Activated CD4-positive, alpha-beta T cell treated with anti-CD3 and anti-CD28 coated beads for 24 hours (primary cell): ENCODE measurements around the gene COL5A1.

Experiments
- DNase-seq, 2 donors: peaks; one replicate each; pipeline ENCODE4 v3.0.0-alpha.2; 2020; ENCODE audit warnings: low read depth in 2 of 2

Gene COL5A1

GRCh38 chr9:134606951-134607731 is 34.5 kb upstream of the COL5A1 start:
- no peak for DNase-seq

- DNase-seq: no peak
Measured at GRCh38 chr9:134607971-134608370, 33.6 kb upstream of the COL5A1 start.

DNA sequence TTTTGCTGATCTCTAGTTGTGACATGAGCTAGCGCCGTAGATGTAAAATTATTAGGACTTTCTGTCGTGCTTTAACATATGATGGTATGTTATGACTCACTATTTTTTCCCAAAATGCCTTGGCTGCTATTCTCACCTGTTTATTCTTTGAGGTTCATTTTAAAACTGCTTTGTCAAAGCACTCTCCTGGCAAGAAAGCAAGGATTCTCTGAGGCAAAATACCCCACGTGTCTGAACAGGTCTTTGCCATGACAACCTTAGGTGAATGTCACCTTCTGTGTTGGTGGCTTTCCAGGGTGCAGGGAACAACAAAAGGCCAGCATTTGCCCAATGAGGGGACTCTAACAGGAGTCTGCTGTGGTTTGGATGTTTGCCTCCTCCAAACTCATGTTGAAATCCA is 30.6 kb upstream of the COL5A1 start:
- DNase-seq: no peak

DNA sequence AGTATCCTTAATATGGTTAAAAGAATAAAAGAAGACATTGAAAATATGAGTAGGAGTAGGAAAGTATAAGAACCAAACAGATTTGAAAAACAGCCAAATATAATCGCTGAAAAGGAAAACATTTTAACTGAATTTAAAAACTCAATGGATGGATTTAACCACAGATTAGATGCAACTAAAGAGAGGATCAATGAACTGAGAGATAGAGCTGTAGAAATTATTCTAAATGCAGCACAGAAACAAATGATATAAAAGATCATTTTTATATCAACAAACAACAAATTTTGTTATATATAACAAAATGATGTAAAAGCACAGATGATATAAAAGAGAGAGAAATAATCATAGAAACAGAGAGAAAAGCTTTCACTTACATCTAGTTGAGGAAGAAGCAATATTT is 29.3 kb upstream of the COL5A1 start:
- no peak for DNase-seq

DNA sequence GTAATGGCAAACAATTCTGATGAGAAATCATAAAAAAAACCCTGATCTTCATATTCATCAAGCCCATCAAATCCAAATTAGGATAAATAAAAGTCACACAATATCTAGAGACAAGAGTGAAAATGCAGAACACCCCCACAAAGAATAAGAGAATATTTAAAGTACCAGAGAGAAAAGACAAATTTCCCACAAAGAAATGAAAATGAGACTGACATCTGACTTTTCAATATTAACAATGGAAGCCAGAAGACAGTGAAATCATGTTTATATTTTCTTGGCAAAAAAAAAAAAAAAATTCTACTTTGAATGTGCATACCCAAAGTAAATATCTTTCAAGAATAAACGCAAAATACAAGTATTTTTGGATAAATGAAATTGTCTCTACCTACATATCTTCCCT is 28.9 kb upstream of the COL5A1 start:
- DNase-seq: no peak

- DNase-seq: no peak
Measured at GRCh38 chr9:134614256-134614655, 27.3 kb upstream of the COL5A1 start.

DNA sequence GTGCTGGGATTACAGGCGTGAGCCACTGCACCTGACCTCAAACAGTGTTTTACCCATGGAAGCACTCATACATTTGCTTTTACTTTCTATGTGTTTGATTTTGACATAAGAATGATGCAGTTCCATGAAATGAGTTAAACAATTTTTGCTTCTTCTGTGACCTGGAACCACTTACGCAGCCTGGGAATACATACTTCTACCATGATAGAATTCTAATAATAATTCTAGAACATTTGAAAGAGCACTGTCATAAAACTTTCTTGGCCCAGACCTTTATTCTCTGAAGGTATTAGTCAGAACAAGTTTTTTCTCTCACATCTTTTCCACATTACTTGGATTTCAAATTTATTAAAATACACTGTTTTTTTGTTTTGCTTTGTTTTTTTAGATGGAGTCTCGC is 25.3 kb upstream of the COL5A1 start:
- no peak for DNase-seq

DNA sequence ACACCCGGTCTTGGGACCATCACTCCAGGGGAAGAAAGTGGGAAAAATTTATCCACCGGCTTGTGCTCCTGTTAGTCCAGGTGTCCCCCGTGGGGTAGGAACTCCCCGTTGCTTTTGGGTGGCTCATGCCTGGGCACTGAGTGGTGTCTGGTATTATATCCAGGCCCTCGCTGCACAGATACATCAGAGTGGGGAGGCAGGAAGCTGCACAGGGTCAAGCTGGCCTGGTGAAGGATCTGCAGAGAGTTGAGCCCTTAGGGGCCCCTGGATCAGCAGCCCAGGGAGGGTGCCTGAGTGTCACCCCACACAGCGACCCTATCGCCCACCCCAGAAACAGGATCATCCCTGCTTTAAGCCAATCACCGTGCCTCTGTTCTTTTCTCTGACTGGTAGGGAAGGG is 24.4 kb upstream of the COL5A1 start:
- no peak for DNase-seq

DNA sequence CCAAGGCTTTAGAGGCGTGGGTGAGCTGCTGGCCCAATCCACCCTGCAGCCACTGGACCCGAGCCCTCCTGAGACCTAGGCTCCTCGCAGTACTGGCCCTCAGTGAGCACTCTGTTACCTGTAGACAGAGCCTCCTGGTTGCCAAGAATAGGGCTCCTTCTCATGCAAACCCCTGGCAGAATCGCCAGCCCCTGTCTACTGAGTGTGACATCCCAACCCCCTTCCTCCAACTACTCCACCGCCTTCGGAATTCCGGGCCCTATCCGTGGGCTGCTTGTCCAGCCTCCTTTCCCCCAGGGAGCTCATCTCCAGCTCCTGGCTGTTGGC is 23.8 kb upstream of the COL5A1 start:
- no peak for DNase-seq

DNA sequence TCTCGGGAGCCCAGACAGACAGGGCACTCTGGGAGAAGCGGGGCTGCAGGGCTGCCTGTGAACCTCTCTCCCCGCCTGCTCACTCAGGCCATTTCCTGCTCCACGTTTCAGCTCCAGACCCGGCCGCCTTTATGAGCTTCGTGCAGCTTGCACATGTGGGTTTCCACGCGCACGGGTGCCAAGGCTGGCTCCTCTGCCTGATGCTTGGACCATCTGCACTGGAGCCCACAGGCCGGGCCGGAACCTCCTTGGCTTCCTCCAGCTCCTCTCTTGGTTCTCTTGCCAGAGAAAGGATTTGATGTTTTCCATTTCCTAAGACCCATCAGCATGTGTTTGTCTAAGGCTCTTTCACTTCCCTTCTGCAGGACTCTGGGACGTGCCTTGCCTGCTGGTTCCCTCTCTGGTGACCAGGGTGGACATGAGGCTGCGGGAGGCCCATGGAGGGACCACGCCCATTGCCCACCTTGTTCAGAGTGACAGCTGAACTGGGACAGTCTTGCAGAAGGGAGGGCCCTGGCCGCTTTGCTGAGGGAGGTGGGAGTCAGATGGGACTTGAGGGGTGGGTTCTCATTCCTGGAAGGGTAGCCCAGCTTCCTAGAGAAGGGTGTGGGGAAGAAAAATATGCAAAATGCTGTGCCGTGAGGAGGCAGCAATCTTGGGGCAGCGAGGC is 23.3 kb upstream of the COL5A1 start:
- DNase-seq: no peak

- DNase-seq: no peak
Measured at GRCh38 chr9:134618833-134619447, 22.7 kb upstream of the COL5A1 start.

- no peak for DNase-seq
Measured at GRCh38 chr9:134619448-134619982, 22.1 kb upstream of the COL5A1 start.

- DNase-seq: no peak
Measured at GRCh38 chr9:134619983-134620661, 21.5 kb upstream of the COL5A1 start.

- no peak for DNase-seq
Measured at GRCh38 chr9:134620751-134621557, 20.6 kb upstream of the COL5A1 start.

- DNase-seq: no peak
Measured at GRCh38 chr9:134621558-134622110, 20.0 kb upstream of the COL5A1 start.

DNA sequence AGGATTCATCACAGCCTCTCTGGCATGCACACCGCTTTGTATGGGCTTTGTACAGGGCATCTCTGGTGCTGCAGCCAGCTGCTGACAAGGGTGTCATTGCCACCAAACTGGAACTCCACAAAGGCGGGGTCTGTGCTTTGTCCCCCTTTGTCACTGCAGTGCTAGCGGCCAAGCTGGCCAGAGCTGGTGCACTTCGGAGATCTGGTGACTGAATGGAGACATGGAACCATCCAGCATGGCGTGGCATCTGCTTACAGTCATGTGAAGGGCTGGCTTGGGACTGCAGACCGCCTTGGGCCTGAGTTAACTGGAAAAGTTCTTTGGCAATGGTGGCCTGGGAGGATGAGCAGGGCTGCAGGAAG is 18.7 kb upstream of the COL5A1 start:
- DNase-seq: no peak

DNA sequence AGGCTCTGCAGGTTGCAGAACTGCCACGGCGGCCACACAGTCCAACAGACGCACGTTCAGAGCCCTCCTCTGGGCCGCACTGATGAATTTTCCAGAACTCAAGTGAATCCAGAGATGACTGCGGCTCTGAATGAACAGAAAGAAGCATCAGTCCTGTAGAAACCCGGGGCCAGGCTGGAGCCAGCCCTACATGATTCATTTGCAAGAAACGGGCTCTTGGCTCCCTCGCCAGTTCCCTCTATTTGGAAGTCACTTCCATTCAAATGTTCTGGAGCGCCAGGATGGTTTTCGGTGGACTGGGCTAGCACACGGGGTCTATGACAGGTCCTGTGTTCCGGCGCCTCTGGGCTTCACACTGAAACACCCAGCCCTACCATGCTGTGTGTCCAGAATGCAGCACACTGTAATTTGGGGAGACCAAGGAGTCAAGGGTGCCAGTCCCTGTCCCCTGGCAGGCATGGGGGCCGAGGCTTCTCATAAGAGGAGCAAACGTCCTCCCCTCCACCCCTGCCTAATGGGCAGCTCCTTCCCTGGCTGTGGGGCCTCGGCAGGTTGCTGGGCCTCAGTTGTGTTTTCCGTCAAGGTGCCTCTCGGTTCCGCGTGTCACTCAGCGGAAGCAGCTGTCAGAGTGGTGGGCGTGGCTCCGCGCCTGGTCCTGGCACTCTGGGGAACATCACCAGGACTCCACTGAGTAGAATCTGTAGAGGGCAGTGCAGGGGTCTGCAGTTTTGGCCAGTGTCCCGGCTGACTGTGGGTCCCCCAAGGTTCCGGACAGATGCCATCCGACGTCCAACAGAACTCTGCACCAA is 18.1 kb upstream of the COL5A1 start:
- no peak for DNase-seq

DNA sequence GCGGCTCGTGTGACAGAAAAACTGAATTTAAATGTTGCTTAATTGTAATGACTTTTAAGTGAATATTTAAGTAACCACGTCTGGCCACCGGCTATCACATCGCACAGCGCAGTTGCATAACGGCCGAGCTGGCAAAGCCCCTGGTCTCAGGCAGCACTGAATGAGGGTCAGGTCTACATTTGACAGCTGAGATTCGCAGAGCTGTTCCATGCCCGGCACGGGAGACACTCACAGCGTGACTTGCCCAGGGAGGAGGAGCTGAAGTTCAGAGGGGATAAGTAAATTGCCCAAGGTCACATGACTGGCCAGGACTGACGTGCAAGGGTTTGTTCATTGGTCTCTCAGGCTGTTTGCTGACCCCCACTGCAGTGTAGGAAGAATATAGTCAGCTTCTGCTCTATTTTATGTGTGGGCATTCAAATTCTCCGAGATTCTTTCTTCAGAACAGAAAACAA is 17.4 kb upstream of the COL5A1 start:
- no peak for DNase-seq

DNA sequence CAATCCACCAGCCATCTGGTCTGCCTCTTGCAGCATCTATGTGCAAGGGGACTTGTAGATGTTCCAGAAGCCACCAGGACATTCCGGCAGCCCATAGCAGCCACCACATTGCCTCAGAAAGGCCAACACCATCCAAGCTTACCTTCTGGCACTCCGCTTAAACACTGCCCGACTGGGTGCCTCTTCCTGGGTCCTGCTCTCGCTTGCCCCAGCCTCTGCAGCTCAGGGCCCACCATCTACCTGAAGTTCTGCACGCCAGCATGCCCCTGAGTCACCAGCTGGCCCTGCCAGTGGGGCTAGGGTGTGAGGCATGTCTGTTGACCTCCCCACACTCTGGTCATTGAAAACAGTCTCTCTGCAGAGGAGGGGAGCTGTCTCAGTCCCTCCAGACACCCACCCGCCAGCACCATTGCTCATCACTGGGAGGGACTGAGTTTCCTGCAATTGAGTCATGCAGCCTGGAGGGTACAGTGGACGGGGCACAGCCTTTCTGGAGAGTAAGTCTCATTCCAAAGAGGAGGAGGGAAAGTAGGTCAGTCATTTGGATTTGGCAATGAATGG is 16.9 kb upstream of the COL5A1 start:
- no peak for DNase-seq
